Anterior cingulate cortex (tissue), 58 donors: ENCODE data around the gene IFFO2.

Source experiments
- DNase-seq, 58 donors: peaks; one replicate each; lab custom pipeline; 2025; lab: John Stamatoyannopoulos, UW

IFFO2 gene

GRCh38 chr1:18939398-18940302 lies 16.8 kb downstream of the IFFO2 start:
- DNase-seq, result peak in 2 of 58 donors; percentile 27 to 55

DNA sequence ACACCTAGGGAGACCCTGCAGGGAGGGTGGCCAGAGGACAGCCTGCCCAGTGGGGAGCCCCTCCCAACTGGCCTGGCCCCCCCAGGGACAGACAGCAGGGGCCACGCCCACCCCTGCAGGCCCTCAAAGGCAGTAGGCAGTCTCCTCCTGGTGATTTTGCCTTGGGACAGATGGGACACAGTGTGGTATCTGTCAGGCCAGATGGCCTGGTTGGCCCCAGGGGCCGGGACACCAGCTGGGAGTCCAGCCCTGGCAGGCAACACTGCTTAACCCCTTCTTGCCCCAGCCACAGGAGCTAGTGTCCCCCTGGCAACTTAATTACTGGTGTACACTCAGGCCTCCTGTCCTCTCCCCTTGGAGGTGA lies 17.8 kb downstream of the IFFO2 start:
- DNase-seq, result peak in 34 of 58 donors; percentile 22 to 67 (median 41)

DNA sequence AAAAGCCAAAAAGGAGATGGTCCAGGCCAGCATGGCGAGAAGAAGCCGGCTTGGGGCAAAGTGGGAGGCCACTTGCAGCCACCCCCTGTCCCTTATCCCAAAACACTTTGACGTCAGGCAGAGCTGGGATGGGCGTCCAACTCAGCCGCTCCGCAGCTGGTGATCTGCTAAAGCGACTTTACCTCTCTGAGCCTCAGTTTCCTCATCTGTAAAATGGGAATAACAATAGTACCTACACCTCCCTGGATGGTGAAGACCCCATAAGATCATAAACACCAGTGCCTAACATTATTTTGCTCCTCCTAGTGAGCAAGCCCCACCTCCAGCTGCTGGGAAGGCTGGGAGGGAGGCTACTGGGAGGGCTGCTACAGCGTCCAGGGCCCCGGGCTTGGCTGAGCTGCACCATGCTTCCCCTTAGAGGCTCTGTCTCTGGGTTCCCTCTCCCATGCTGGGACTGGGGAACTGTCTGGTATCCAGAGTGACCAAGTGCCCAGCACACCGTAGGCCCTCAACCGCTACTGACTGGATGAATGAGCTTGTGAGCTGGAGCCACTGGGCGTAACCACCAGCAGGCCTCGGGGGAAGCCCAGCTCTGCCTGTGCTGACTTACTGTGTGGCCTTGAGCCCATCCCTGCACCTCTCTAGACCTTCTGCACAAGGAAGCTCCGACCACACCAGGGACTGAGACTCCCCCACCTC lies 18.3 kb downstream of the IFFO2 start:
- DNase-seq, result peak in 2 of 58 donors; percentile 24 to 54

DNA sequence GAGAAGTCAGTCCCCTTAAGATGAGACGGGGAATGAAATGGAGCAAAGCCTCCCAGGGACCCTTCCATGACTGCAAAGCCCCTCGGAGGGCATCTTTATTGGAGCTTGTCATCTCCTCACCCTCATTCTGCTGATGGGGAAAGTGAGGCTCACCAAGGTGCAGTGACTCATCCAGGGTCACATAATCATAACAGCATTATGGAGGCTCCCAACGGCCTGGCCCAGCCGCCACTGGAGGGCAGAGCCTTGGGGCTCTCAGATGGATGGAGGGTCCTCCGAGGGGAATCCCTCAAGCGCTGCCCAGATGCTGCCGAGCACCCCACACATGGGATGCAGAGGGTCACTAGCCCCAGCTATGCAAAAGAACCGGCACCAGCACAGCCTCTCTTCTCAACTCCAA lies 18.9 kb downstream of the IFFO2 start:
- DNase-seq, result no peak

GRCh38 chr1:18936814-18937481 lies 19.5 kb downstream of the IFFO2 start:
- DNase-seq, result no peak

- no peak for DNase-seq
Observed at GRCh38 chr1:18936471-18936813, 20.0 kb downstream of the IFFO2 start.

- no peak for DNase-seq
Observed at GRCh38 chr1:18934205-18935000, 22.1 kb downstream of the IFFO2 start.

- DNase-seq, result peak in 1 of 58 donors; percentile 55
Observed at GRCh38 chr1:18932879-18933278, 23.6 kb downstream of the IFFO2 start.

GRCh38 chr1:18932387-18932786 lies 24.1 kb downstream of the IFFO2 start:
- peak in 4 of 58 donors; percentile 19 to 58 (median 36) for DNase-seq

DNA sequence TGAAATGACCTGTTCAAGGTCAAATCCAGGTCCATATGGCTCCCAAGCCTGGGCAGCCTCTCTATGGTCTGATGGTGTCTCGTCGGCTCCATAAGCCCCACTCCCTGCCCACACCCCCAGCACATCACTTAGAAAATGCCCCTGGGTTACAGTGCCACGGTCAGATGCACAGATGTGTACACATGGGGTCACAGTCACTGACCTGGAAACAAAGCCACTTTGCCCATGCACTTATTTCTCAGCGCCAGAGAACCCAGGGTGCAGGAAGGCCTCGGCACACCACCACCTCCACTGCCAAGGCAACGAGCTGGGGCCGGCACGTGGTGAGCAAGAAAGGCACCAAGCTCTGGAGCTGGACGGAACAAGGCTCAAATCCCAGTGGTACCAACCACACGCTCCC lies 24.7 kb downstream of the IFFO2 start:
- DNase-seq, result no peak

- DNase-seq, result no peak
Observed at GRCh38 chr1:18929686-18930085, 26.8 kb downstream of the IFFO2 start.

GRCh38 chr1:18928985-18929384 lies 27.5 kb downstream of the IFFO2 start:
- DNase-seq, result no peak

GRCh38 chr1:18928406-18928805 lies 28.1 kb downstream of the IFFO2 start:
- peak in 4 of 58 donors; percentile 18 to 50 (median 37) for DNase-seq

DNA sequence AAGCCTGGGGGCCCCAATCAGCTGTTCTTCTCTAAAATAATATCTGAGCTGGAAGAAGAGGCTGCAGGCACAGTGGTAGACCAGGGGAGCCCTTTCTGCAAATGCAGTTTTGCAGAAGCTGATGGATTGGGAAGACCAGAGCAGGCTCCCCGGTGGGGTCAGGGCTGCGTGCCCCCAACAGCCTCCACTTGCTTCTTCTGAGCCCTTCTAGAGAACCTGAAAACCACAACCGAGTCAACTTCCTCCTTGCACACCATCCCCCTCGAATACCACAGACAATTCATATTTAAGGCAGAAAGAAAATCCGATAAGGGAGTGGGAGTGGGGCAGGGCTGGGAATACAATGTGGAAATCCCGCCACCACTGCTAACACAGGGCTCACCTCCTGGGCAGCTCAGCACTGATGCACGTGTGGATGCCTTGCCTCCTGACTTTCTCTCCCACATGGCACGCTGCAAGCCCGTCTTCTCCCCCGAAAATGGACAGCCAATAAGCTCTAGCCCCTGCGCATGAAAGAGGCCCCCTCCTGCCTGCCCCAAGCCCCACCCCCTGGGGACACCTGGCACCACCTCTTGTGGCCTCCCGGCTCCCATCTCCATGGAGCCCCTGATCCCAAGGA lies 28.7 kb downstream of the IFFO2 start:
- no peak for DNase-seq

GRCh38 chr1:18927082-18927653 lies 29.3 kb downstream of the IFFO2 start:
- no peak for DNase-seq

DNA sequence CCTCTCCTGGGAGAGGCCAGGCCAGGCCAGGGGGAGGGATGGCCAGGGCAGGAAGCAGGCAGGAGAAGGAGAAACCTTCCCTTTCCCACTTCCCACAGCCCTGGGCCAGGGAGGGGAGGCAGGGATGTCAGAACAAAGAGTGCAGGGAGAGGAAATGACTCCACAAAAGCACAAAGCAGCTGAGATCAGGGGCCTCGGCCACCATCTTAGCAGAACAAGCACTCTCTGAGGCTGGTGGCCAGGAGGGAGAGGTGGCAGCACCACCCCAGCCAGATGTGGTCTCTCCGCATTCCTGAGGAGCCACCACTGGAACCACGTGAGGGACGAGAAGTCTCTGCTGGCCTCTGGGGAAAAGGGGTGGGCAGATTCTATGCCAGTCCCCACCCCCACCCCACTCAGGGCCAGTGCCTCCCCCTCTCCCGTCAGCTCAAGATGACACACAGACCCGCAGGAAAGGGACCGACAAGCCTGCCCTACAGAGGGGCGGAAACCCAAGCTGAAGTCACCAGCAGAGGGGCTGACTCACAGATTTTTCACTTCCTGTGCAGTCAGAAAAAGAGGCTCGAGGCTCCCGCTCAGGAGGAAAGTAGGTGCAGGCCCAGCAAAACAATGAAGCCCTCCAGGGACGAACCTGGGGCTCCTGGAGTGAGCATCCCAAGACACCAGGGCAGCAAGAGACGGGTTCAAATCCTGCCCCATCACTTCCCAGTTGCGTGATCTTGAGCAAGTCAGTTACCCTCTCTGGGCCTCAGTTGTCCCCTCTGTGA lies 30.0 kb downstream of the IFFO2 start:
- DNase-seq, result no peak

- DNase-seq, result no peak
Observed at GRCh38 chr1:18925279-18925678, 31.2 kb downstream of the IFFO2 start.

DNA sequence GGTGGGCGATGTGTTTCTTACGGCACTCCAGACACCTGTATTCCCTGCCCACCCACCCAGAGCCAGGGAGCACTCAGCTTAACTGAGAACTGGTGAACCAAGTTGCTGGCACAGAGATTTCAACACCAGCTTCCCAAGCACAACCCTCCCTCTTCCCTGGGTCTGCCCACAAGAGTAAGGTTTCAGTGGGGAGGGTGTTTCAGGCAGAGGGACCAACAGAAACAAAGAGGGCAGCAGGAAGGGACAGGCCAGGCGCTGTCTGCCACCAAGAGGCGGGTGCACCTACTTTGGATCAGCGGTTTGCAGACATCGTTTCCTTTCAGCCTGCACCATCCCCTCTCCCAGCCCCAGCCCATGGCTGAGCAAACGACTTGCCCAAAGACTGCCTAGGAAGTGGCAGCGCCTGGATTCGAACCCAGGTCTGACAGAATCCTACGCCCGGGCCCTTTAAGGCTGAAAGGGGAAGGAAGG lies 32.2 kb downstream of the IFFO2 start:
- DNase-seq, result peak in 6 of 58 donors; percentile 22 to 66 (median 48)
